Lower leg skin (tissue), 4 donors: Measurements from ENCODE around the gene RBM20. TPM values are rescaled to one million over a fixed set of nuclear protein-coding genes. Genes with fewer than 3 reads are reported as not detected.
"Not testable (repeated sequence)": the region's sequence is repeated elsewhere in the genome, so short reads cannot be mapped to it uniquely, and the experiment has no call there.

Experiments used
- DNase-seq, 2 donors: peaks; one replicate each; pipeline ENCODE4 v3.0.0-alpha.2; 2019; ENCODE audit warnings: low spot score in 2 of 2
- H3K4me3 ChIP-seq: fragments of 200-600 bp; sonication (generic); 2 replicates; pipeline ENCODE4 v1.5.1; 2017; ENCODE audit warnings: mild to moderate bottlenecking, low read depth; ENCODE audit not compliant: poor library complexity, severe bottlenecking
- POLR2A ChIP-seq, 2 donors: fragments of 450-650 bp; IDR thresholded peaks; one replicate each; pipeline ENCODE4 v1.6.1; 2016 to 2017; ENCODE audit warnings: antibody characterized with exemption in 2 of 2, mild to moderate bottlenecking in 1 of 2, moderate library complexity in 1 of 2
- WGBS, 2 donors: methylation state at CpG; one replicate each; pipeline ENCODE4 v1.1.5; 2018; 5-methylcytosine and 5-hydroxymethylcytosine counted together
- intact Hi-C: fragments of 100-400 bp; cut with DNase I; formaldehyde crosslinking; loops from one replicate; pipeline ENCODE4 v1.15.0; 2023; ENCODE audit warnings: low total_unique reads
- total RNA-seq, 4 donors: library from RNA; depleted of rRNA; stranded (reverse); fragments of >200 nt; gene quantifications; one replicate each; pipeline ENCODE4 v1.1.0, GENCODE V29; 2016
- TF ChIP-seq, protein P1 (sequence below), 3 donors: fragments of 450-650 bp; IDR thresholded peaks; one replicate each; pipeline ENCODE4 v1.5.1; 2016; ENCODE audit warnings: antibody characterized with exemption in 3 of 3, mild to moderate bottlenecking in 3 of 3, moderate library complexity in 2 of 3

RBM20 gene
- total RNA-seq, 4 donors from 2014 or later = 0.66 to 6.2 (median 3.5) TPM

GRCh38 chr10:110609605-110610004 is 34.5 kb upstream of the RBM20 start:
- TF ChIP-seq, protein P1, sequence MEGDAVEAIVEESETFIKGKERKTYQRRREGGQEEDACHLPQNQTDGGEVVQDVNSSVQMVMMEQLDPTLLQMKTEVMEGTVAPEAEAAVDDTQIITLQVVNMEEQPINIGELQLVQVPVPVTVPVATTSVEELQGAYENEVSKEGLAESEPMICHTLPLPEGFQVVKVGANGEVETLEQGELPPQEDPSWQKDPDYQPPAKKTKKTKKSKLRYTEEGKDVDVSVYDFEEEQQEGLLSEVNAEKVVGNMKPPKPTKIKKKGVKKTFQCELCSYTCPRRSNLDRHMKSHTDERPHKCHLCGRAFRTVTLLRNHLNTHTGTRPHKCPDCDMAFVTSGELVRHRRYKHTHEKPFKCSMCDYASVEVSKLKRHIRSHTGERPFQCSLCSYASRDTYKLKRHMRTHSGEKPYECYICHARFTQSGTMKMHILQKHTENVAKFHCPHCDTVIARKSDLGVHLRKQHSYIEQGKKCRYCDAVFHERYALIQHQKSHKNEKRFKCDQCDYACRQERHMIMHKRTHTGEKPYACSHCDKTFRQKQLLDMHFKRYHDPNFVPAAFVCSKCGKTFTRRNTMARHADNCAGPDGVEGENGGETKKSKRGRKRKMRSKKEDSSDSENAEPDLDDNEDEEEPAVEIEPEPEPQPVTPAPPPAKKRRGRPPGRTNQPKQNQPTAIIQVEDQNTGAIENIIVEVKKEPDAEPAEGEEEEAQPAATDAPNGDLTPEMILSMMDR (IDR thresholded peaks at IDR 0.05) = no peak
- TF ChIP-seq POLR2A (IDR thresholded peaks at IDR 0.05) = no peak
- intact Hi-C loops = loop anchor here (10.0 kb wide), 1 partner anchor 125 kb away; no protein-coding TSS in a partner anchor
- H3K4me3 ChIP-seq = no peak overlapping the region
- 13 to 15% methylated on average over 2 of the region's 2 CpGs for WGBS, 2 donors
- DNase-seq = no peak

DNA sequence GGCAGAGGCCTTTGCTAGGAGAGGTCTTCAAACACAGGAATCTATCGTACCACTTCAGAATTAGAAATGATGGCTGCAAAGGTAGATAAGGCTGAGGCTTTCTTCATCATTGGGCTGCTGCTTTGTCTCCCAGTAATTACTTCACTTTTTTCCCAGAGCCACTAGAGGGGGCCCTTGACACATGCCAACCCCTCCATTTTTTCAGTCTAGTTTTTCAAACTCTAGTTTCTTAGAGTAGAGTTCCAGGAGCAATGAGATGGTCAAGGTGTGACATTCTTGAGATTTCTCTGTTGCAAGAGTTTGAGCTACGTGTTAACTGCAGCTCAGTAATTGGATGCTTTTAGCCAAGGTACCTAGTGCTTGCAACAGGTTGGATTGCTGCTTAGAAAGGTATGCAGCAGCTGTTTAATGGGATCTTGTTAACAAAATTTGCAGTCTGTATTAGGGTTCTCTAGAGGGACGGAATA is 33.8 kb upstream of the RBM20 start:
- intact Hi-C loops = loop anchor here (10.0 kb wide), 1 partner anchor 124 kb away; no protein-coding TSS in a partner anchor
- no peak for DNase-seq
- 17 to 23% methylated on average over 3 of the region's 3 CpGs for WGBS, 2 donors
- no peak overlapping the region for H3K4me3 ChIP-seq
- TF ChIP-seq POLR2A (IDR thresholded peaks at IDR 0.05) = no peak
- TF ChIP-seq, protein P1 (IDR thresholded peaks at IDR 0.05) = no peak

GRCh38 chr10:110610781-110611180 is 33.4 kb upstream of the RBM20 start:
- intact Hi-C loops = loop anchor here (10.0 kb wide), 1 partner anchor 124 kb away; no protein-coding TSS in a partner anchor
- DNase-seq = not testable (repeated sequence)
- 84 to 88% methylated on average over 3 of the region's 3 CpGs for WGBS, 2 donors

DNA sequence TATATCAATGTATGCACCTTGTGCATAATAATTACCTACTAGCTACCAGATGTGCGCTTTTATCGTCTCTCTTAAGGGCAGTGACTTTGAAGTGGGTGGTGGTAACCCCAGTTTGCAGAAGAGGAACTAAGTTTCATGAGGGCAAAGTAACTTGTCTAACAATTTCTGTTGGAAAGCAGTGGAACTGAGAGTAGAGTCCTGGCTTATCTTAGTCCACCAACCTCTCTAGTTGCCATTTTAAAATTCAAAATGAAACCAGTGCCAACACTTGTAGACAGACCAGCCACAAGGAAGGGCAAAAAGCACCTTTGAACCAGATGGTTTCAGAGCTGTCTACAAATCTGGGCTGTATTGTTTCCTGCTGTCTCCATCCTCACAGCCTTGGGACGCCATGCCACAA is 32.0 kb upstream of the RBM20 start:
- TF ChIP-seq POLR2A (IDR thresholded peaks at IDR 0.05) = no peak
- TF ChIP-seq, protein P1 (IDR thresholded peaks at IDR 0.05) = no peak
- 80 to 89% methylated on average over 3 of the region's 3 CpGs for WGBS, 2 donors
- no peak overlapping the region for H3K4me3 ChIP-seq
- DNase-seq = no peak
- intact Hi-C loops = loop anchor here (10.0 kb wide), 1 partner anchor 123 kb away; no protein-coding TSS in a partner anchor

More at GRCh38 chr10:110610781-110611180, 33.4 kb upstream of the RBM20 start:
- not testable (repeated sequence) for H3K4me3 ChIP-seq

- no peak for DNase-seq
- TF ChIP-seq, protein P1 (IDR thresholded peaks at IDR 0.05) = no peak
- no peak for TF ChIP-seq POLR2A (IDR thresholded peaks at IDR 0.05)
- 88 to 100% methylated on average over 4 of the region's 4 CpGs for WGBS, 2 donors
- no peak overlapping the region for H3K4me3 ChIP-seq
- intact Hi-C loops = loop anchor here (10.0 kb wide), 1 partner anchor 122 kb away; no protein-coding TSS in a partner anchor
These were observed 31.5 kb upstream of the RBM20 start for GRCh38 chr10:110612629-110613028.

DNA sequence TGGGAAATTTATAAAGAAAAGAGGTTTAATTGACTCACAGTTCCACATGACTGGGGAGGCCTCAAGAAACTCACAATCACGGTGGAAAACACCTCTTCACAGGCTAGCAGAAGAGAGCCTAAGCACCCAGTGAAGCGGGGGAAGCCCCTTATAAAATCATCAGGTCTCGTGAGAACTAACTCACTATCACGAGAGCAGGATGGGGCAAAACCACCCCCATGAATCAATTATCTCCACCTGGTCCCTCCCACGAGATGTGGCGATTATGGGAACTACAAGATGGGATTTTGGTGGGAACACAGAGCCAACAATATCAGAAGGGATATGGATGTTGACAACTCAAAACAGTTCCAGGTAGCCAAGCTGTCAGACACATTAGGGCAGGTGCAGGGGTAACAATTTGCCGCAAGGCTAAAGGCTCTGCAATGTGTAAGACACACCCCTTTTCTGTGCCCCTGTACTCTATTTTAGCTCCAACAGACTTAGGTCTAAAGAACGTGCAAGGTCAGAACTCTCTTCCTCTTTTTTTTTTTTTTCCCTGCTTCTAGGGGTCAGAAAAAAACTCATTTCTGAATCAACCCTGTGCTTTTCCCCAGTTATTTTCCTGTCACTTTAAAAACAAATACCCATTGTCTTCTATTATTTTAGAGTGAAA is 30.7 kb upstream of the RBM20 start:
- WGBS, 2 donors = 78 to 83% methylated on average over 8 of the region's 8 CpGs
- TF ChIP-seq POLR2A (IDR thresholded peaks at IDR 0.05) = no peak
- TF ChIP-seq, protein P1 (IDR thresholded peaks at IDR 0.05) = no peak
- no peak overlapping the region for H3K4me3 ChIP-seq
- intact Hi-C loops = loop anchor here (10.0 kb wide), 1 partner anchor 121 kb away; no protein-coding TSS in a partner anchor
- DNase-seq = no peak
